Endothelial cell of umbilical vein (primary cell): ENCODE data around the gene NEXMIF. TPM values are rescaled to one million over a fixed set of nuclear protein-coding genes. Genes with fewer than 3 reads are reported as not detected.
"Not testable (repeated sequence)": the region's sequence is repeated elsewhere in the genome, so short reads cannot be mapped to it uniquely, and the experiment has no call there.

Experiments used
- BruUV-seq: library from RNA; stranded (reverse); fragments of 400-500 nt; replicated peaks from 2 replicates; lab custom pipeline; 2021; lab: Mats Ljungman, UMichigan
- CTCF ChIA-PET: fragments of 300-600, 350-600 bp; sonication (Branson Sonifier 250); formaldehyde crosslinking; loops from one replicate; lab custom pipeline; 2021; ENCODE audit warnings: antibody characterized with exemption, inconsistent platforms; lab: Charles Lee
- POLR2A ChIA-PET: fragments of 300-600, 350-600 bp; sonication (Branson Sonifier 250); formaldehyde crosslinking; loops from one replicate; lab custom pipeline; 2021; ENCODE audit warnings: antibody characterized with exemption, inconsistent platforms; lab: Charles Lee
- DNase-seq: peaks from one replicate; pipeline ENCODE4 v3.0.0-alpha.2; 2011; ENCODE audit warnings: low read depth, low spot score
- FAIRE-seq: peaks from 2 replicates; lab custom pipeline; 2011; peaks lifted over from hg19 to GRCh38; lab: Jason Lieb, UNC
- H2AFZ ChIP-seq: 2 replicates; pipeline ENCODE4 v1.6.0; 2012; ENCODE audit warnings: low read depth, low read length, control low read depth, inconsistent platforms
- H3K27ac ChIP-seq: 2 replicates; pipeline ENCODE4 v1.5.1; 2011; ENCODE audit warnings: low read depth, mild to moderate bottlenecking, control low read depth, low read length, moderate library complexity; ENCODE audit not compliant: insufficient read depth
- H3K27me3 ChIP-seq, 2 experiments: 2 replicates each; pipeline versions ENCODE4 v1.6.0 to v1.6.1; 2011; ENCODE audit warnings: low read length in 2 of 2, mixed read lengths in 1 of 2; ENCODE audit not compliant: control insufficient read depth in 2 of 2, insufficient read depth in 2 of 2
- H3K36me3 ChIP-seq, 2 experiments: 2 replicates in 1 of 2; 3 replicates in 1 of 2; pipeline ENCODE4 v1.5.1; 2011; ENCODE audit warnings: low read length in 2 of 2, mild to moderate bottlenecking in 1 of 2, moderate library complexity in 1 of 2; ENCODE audit not compliant: control insufficient read depth in 2 of 2, insufficient read depth in 2 of 2; ENCODE audit errors: extremely low read depth in 1 of 2
- H3K4me1 ChIP-seq: 3 replicates; pipeline ENCODE4 v1.5.1; 2011; ENCODE audit warnings: mild to moderate bottlenecking, low read length; ENCODE audit not compliant: control insufficient read depth, insufficient read depth; ENCODE audit errors: extremely low read depth
- H3K4me2 ChIP-seq: 2 replicates; pipeline ENCODE4 v1.6.1; 2011; ENCODE audit warnings: low read length, control low read depth, mixed read lengths; ENCODE audit not compliant: insufficient read depth
- H3K4me3 ChIP-seq, 3 experiments: fragments of 200-600 bp in 1 of 3; sonication (generic), shearing (Covaris generic) in 1 of 3; replicated peaks in 1 of 3; 2 replicates each; pipeline ENCODE4 v1.5.1; 2011 to 2016; ENCODE audit warnings: control low read depth in 3 of 3, low read length in 3 of 3, mild to moderate bottlenecking in 2 of 3, inconsistent platforms in 1 of 3, low read depth in 1 of 3, moderate library complexity in 1 of 3; ENCODE audit not compliant: insufficient read depth in 1 of 3
- H3K79me2 ChIP-seq: 2 replicates; pipeline ENCODE4 v1.6.0; 2012; ENCODE audit warnings: low read length, inconsistent platforms; ENCODE audit not compliant: control insufficient read depth, insufficient read depth
- H3K9ac ChIP-seq: replicated peaks from 2 replicates; pipeline ENCODE3; 2011; ENCODE audit warnings: low read length, control low read depth; ENCODE audit not compliant: insufficient read depth; ENCODE audit errors: extremely low read depth
- H3K9me1 ChIP-seq: replicated peaks from 3 replicates; pipeline ENCODE4 v1.6.0; 2011; ENCODE audit warnings: mild to moderate bottlenecking, low read length; ENCODE audit not compliant: control insufficient read depth, insufficient read depth; ENCODE audit errors: extremely low read depth
- H3K9me3 ChIP-seq: replicated peaks from 2 replicates; pipeline ENCODE4 v1.5.1; 2012; ENCODE audit warnings: low read length, inconsistent platforms; ENCODE audit not compliant: control insufficient read depth, insufficient read depth
- H4K20me1 ChIP-seq: replicated peaks from 2 replicates; pipeline ENCODE3; 2011; ENCODE audit warnings: mild to moderate bottlenecking, low read length; ENCODE audit not compliant: control insufficient read depth, insufficient read depth; ENCODE audit errors: extremely low read depth
- GATA2 ChIP-seq: IDR thresholded peaks from 2 replicates; pipeline ENCODE4 v1.7.0; 2011; ENCODE audit warnings: low read depth, mild to moderate bottlenecking, moderate library complexity, mixed read lengths, low read length; ENCODE audit not compliant: insufficient read length, insufficient read depth
- JUN ChIP-seq: IDR thresholded peaks from 2 replicates; pipeline ENCODE4 v1.6.1; 2011; ENCODE audit warnings: borderline replicate concordance, low read depth; ENCODE audit not compliant: insufficient read length, insufficient read depth
- POLR2A ChIP-seq: IDR thresholded peaks from 2 replicates; pipeline ENCODE4 v1.6.1; 2012; ENCODE audit warnings: low read depth, mild to moderate bottlenecking, control low read depth, low read length
- POLR2AphosphoS5 ChIP-seq: IDR thresholded peaks from 2 replicates; pipeline ENCODE4 v1.6.1; 2012; ENCODE audit warnings: low read depth, mild to moderate bottlenecking, control low read depth, low read length, moderate library complexity; ENCODE audit not compliant: insufficient read depth
- dilution Hi-C: fragments of 300-500 bp; cut with MboI; formaldehyde crosslinking; loops from one replicate; pipeline ENCODE4 v1.15.0; 2019; ENCODE audit warnings: low sequenced_read_pairs; ENCODE audit not compliant: extremely low pct_ligation_motif_present
- intact Hi-C: fragments of 100-400 bp; cut with micrococcal nuclease; formaldehyde crosslinking; loops from one replicate; pipeline ENCODE4 v1.10.0; 2022
- polyA plus RNA-seq, 4 experiments: library from polyadenylated mRNA; depleted of rRNA in 3 of 4; stranded (reverse) in 3 of 4; unstranded in 1 of 4; fragments of >200 nt; gene quantifications; 2 replicates each; pipeline versions ENCODE4 v1.2.1 to v1.2.3, GENCODE V29; 2011 to 2012; ENCODE audit warnings: missing spikeins in 1 of 4
- total RNA-seq: library from RNA; stranded (reverse); gene quantifications from 2 replicates; pipeline ENCODE4 v1.2.3, GENCODE V29; 2021

NEXMIF gene
- total and polyA plus RNA-seq, 2 donors (not counting 3 experiments of a cell fraction or from before 2014, with no cell fraction given) = not detected

DNA sequence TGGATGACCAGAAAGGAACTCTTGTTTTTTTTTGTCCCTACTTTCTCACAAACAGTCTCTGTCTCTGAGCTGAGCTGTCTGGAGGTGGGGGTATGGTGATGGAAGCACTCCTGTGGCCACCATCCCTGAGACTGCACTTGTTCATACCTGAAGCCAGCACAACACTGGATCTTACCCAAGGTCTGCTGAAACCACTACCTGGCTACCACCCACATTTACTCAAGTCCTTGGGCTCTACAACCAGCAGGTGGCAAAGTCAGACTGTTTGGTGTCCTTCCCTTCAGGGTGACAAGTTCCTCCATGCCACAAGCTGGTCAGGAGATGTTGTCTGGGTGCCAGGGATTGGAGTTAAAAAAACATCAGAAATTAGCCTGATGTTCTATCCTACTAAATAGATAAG lies 89.7 kb downstream of the NEXMIF start:
- Histone ChIP-seq H3K9me1 (no peaks in the 10 kb centered on the region), H3K4me3 (no peak overlapping the region), H3K27me3 (no peaks in the 10 kb centered on the region), H2AFZ (no peak overlapping the region), H3K36me3 (no peaks in the 10 kb centered on the region), H3K9ac (no peak overlapping the region), H3K4me2 (no peak overlapping the region), H3K4me1 (no peaks in the 10 kb centered on the region), H3K9me3 (no peaks in the 10 kb centered on the region), H3K79me2 (no peaks in the 10 kb centered on the region), H3K27ac (no peak overlapping the region), H4K20me1 (no peaks in the 10 kb centered on the region)
- ChIA-PET POLR2A (no interaction called here), CTCF (no interaction called here)
- DNase-seq (no peak), FAIRE-seq (no peak)
- intact Hi-C loops (no loop called here), dilution Hi-C loops (no loop called here)
- TF ChIP-seq POLR2A = no peak
- BruUV-seq = no TSS peak

GRCh38 chrX:74819797-74820196 lies 105.5 kb downstream of the NEXMIF start:
- H3K4me1 ChIP-seq, dilution Hi-C loops, H3K27ac ChIP-seq, H3K4me3 ChIP-seq, FAIRE-seq, intact Hi-C loops, H3K9ac ChIP-seq, H3K9me1 ChIP-seq, BruUV-seq, H3K9me3 ChIP-seq, POLR2A ChIA-PET, H3K36me3 ChIP-seq, H3K27me3 ChIP-seq, CTCF ChIA-PET, DNase-seq, H3K79me2 ChIP-seq, H2AFZ ChIP-seq, H4K20me1 ChIP-seq, H3K4me2 ChIP-seq: not testable (repeated sequence)

GRCh38 chrX:74814681-74815080 lies 110.6 kb downstream of the NEXMIF start:
- no peaks in the 10 kb centered on the region for H3K4me1 ChIP-seq
- no peak overlapping the region for H3K27ac ChIP-seq
- H4K20me1 ChIP-seq = no peaks in the 10 kb centered on the region
- intact Hi-C loops (no loop called here), dilution Hi-C loops (no loop called here)
- H3K9me1 ChIP-seq = no peaks in the 10 kb centered on the region
- no peak overlapping the region for H3K9ac ChIP-seq
- ChIA-PET POLR2A (no interaction called here), CTCF (no interaction called here)
- no peaks in the 10 kb centered on the region for H3K36me3 ChIP-seq
- no peak for FAIRE-seq
- TF ChIP-seq GATA2 = no peak
- TF ChIP-seq POLR2AphosphoS5 = no peak
- TF ChIP-seq JUN = no peak
- H3K9me3 ChIP-seq = no peaks in the 10 kb centered on the region
- H3K4me3 ChIP-seq = no peak overlapping the region
- no peak for DNase-seq
- H3K79me2 ChIP-seq = no peaks in the 10 kb centered on the region
- BruUV-seq = no TSS peak
- H3K27me3 ChIP-seq = no peaks in the 10 kb centered on the region
- H3K4me2 ChIP-seq = no peak overlapping the region
- H2AFZ ChIP-seq = no peak overlapping the region
